GM21717 (cell line): ENCODE results near the gene TYRP1.

Source experiments
- ATAC-seq: cut with Tn5 transposase; IDR thresholded peaks from one replicate; pipeline ENCODE4 v1.9.1; 2021; ENCODE audit warnings: mild to moderate bottlenecking, moderate library complexity; ENCODE audit not compliant: unreplicated experiment

The TYRP1 gene

DNA sequence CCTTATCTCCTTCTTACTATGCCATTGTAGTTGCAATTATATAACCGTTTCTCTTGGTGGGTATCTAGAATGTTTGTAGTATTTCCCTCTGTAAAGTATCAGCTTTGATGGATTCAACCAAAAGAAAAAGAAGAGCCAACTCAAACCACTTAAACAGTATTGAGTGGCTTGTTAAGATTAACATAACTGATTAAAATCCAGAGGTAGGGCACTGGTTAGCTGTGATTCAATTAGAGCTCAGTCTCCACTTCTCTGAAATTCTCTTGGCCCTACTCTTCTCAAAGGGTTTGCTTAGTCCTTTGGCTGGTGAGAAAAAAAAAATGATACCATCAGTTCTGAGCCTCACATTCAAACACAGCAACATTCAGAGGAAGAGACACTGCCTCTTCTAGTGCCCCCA is 37.0 kb downstream of the TYRP1 start:
- ATAC-seq, result no peak

DNA sequence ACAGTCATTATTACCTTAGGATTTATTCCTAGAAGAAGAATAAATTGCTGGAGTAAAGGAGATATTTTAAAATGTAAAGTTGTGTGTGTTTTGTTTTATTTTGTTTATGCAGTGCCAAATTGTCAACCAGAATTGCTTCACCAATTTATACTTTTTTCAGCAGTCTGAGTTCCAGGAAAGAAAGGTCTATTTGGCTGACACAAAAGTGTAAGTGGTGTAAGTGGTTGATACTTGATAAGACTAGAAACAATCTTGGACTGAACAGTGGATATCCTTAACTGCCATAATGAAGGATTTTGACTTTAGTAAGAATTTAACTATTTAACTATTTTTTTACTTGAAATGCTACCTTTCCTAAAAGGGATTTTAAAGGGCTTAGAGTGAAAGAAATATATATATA is 37.7 kb downstream of the TYRP1 start:
- no peak for ATAC-seq

GRCh38 chr9:12732971-12733370 is 39.8 kb downstream of the TYRP1 start:
- no peak for ATAC-seq

DNA sequence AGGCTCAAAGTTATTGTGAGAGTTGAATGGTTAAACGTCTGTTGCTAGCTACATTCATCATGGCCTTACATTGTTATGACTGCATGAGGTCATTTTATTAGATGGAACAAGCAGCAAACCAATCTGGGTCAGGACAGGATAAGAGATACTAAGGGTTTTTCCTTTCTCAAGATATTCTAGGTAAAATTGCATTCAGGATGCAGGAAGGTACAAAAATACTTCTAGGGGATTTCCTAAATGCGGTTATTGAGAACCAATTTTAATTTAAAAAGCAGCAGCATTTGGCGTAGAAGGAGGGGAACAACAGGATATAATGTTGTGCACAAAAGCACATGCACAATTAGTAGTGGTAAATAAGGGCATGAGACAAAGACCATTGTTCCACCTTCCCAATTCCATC is 42.5 kb downstream of the TYRP1 start:
- no peak for ATAC-seq

DNA sequence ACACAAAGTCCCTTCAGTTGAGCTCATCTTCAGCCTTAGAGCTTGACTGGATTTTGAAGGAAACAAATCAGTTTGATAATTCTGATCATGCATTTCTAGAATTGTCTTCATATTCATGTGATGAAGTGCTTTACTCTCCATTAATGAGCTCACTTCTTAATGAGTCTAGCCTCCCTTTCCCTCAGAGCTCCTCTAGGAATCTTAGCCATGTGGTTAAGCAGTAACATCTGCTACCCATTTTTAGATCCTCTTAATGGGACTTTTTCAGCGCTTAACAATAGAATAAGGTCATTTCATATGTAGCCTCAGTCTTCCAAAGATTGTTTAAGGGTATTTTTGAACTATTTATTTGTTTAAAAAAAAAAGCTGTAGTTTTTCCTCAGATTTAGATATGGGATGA is 44.7 kb downstream of the TYRP1 start:
- ATAC-seq, result no peak

DNA sequence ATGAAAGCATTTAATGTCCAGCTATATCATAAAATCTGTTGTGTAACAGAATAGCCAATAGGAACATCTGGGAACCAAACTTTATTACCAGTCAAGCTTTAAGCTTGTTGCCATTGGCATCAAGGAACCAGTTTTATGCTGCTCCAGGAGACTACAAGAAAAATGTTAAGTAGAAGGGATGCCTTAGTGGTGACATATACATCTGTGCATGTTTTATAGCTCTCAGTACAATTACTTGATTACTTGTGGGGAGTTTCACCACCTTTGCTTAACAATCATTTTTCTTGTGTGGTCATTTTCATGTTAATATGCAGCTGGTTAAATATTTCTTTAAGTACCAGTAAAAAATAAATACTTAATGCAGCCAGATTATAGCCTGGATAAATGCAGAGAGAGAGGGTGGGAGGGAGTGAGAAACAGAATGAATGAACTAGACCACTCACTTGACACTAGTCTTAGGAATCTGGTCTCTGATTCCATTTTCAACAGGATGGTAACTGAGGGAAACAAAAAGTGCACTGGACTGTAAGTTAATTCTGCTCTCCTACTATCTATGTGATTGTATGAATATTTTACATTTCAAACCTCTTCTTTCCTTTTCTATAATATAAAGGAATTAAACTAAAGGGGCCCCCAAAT is 45.9 kb downstream of the TYRP1 start:
- ATAC-seq, result no peak

DNA sequence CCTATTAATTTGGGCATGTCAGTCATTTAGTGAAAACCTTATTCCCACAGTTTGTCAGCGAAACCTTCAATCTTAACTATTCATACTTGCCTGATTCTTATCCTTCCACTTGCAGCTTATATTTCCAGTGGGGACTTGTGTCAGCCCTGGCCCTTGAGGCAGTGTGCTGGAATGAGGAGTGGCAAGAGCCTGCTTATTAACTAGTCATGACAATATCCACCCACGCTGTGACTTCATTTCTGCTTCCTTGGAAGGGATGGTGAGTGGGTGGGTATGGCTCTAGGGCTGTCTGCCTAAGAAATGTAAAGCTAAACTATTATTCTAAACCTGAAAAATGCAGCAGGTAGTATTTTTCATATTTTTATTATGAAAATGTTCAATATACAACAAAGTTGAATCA is 47.7 kb downstream of the TYRP1 start:
- no peak for ATAC-seq

GRCh38 chr9:12748016-12748415 is 54.8 kb downstream of the TYRP1 start:
- ATAC-seq, result no peak

GRCh38 chr9:12748954-12749353 is 55.8 kb downstream of the TYRP1 start:
- ATAC-seq, result no peak

DNA sequence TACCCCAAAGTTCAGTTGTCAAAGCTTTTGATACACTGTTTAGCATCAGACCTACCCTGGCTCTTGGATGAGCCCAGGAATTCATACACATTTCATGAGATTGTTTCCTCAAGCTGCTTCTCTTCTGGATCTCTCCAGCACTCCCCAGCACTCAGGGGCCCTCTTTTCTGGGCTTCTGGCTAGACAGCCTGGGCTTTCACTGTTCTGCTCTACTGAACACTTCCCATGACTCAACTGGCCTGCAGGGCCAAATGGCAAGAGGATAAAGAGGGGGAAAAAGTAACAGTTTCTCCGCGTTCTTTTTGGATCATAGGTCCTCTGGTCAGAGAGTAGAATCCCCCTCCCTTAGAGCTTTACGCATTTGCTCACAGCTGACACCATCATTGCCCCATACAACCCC is 60.7 kb downstream of the TYRP1 start:
- no peak for ATAC-seq

DNA sequence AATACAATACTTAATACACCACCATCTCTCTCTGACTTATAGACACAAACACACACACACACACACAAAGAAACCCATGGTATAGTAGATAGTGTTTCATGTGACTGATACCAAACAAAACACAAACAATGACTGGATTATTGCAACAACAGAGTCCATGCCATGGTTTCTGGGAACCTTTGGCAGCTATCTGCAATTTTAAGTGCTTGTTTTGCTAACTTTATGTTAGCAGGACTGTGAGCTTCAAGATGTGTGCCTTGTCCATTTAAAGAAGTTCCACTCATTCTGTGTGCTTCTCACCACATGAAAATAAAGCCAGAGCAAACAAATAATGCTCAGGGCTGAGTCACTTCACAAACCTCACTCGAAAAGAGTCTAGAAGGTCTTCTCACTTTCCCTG is 66.6 kb downstream of the TYRP1 start:
- ATAC-seq, result no peak
